ENCODE results near the gene NSUN2.
A peak's percentile ranks its signal among the peaks of the same experiment; 100 is the strongest.

Gene NSUN2

DNA sequence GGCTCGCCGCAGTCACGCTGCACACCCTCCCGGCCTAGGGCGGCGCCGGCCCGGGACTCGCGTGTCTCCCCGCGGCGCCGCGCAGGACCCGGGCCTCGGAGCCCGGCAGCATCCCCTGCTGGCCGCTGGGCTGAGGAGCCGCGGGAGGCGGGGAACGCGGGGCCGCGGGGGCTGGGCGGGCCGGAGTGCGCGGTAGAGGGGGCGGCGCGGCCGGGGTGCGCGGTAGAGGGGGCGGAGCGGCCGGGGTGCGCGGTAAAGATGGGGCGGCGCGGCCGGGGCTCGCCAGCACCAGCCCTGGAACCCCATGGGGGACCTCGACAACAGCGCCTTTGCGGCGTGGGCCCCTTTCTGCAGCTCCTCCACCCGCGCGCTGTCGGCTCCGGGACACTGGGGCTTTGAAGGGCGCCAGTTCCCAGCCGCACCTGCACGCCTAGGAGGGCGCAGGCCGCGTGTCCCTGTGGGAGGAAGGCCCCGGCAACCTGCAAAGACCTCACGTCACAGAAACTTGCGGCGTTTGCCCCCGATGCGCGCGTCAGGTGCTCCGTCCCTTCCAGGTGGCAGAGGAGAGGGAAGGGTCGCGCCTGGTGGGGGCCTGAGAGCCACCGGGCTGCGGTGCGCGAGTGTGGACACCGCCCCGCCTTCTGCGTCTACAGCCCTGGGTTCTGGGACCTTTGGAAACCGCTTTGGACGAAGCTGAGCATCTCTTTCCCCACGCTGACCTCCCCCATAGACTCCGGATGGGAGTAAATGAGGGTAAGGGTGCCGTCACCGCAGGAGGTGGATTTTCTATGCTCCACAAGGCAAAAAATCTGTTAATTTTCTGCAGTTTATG lies 49.6 kb downstream of the NSUN2 start:
- Mint-ChIP-seq H3K4me3 (peak overlapping the region; percentile 56), H3K36me3 (ENCODE audit: low read depth) (no peaks in the 10 kb centered on the region), H3K27me3 (ENCODE audit: low read depth, poor library complexity) (peaks cover 88% of the 10 kb centered on the region), H3K27ac (no peak overlapping the region), H3K4me1 (peaks cover 21% of the 10 kb centered on the region), H3K9me3 (peaks cover 4% of the 10 kb centered on the region)
- TF ChIP-seq, protein P1, sequence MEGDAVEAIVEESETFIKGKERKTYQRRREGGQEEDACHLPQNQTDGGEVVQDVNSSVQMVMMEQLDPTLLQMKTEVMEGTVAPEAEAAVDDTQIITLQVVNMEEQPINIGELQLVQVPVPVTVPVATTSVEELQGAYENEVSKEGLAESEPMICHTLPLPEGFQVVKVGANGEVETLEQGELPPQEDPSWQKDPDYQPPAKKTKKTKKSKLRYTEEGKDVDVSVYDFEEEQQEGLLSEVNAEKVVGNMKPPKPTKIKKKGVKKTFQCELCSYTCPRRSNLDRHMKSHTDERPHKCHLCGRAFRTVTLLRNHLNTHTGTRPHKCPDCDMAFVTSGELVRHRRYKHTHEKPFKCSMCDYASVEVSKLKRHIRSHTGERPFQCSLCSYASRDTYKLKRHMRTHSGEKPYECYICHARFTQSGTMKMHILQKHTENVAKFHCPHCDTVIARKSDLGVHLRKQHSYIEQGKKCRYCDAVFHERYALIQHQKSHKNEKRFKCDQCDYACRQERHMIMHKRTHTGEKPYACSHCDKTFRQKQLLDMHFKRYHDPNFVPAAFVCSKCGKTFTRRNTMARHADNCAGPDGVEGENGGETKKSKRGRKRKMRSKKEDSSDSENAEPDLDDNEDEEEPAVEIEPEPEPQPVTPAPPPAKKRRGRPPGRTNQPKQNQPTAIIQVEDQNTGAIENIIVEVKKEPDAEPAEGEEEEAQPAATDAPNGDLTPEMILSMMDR (IDR thresholded peaks at IDR 0.05) = no peak
- peak; percentile 79 for DNase-seq

DNA sequence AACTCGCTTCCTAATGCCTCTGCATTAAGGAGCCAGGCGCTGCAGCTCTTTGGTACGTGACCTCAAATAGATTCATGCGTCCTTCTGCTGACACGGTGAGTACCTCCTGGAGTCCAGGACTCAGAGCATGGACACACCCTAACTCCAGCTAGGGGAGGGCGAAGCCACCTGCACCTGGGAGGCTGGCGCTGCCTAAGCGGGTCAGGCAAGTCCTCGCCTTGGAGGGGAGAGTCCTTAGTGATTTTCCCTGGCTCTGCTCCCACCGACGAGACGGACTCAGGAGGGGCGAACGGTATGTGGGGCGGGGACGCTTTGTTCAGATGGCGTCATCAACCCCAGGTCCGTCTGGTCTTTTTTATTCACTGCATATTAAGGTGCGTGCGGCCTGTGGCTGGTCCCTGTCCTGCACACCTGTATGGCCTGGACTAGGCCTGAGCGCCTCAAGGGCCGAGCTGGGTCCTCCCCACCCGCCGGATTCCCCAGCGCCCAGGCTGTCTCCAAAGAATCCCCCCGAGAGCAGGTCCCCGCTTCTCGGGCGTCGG lies 50.3 kb downstream of the NSUN2 start:
- Mint-ChIP-seq H3K4me1 (peaks cover 21% of the 10 kb centered on the region), H3K4me3 (peak overlapping the region; percentile 54), H3K9me3 (peaks cover 4% of the 10 kb centered on the region), H3K36me3 (ENCODE audit: low read depth) (no peaks in the 10 kb centered on the region), H3K27ac (no peak overlapping the region), H3K27me3 (ENCODE audit: low read depth, poor library complexity) (peaks cover 86% of the 10 kb centered on the region)
- no peak for DNase-seq
- TF ChIP-seq, protein P1 (IDR thresholded peaks at IDR 0.05) = no peak

DNA sequence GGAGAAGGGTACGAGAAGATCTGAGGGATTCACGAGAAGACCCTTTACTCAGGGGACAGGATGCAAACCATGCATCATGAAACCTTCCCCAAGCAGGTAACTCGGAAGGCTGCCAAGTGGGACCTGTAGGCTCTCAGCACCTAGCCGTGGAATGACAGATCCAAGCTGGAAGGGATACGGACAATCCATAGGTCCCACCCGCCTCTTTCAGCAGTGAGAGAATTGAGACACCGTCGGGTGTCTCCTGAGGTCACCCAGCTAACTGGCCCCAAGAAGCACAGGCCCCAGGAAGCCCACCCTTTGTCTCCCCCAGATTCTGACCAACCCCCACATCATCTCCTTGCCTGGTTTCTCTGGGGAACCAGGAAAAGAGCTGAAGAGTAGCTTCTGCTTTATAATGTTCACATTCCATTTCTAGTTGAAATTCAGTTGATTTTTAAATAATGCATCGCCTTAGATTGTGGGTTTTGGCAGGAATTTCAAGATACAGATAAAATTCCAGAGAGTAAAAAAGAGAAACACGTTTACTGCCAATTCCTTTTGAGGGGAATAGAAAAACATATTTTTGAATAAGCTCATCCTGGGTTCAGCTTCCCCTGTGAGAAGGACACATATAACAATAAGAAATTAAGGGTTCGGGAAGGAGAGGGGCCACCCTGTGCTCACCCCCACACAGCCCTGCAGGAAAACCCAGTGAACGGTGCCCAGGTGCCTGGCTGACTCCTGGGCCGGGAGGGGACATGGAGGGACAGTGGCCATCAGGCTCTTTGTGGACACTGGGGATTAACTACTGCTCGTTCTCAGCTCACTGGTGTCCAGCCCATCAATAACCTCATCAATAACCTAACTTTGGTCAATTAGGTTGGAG lies 51.1 kb downstream of the NSUN2 start:
- TF ChIP-seq, protein P1 (IDR thresholded peaks at IDR 0.05) = no peak
- H3K36me3 Mint-ChIP-seq (ENCODE audit: low read depth) = no peaks in the 10 kb centered on the region
- no peak for DNase-seq
- H3K4me1 Mint-ChIP-seq = peaks cover 21% of the 10 kb centered on the region
- H3K4me3 Mint-ChIP-seq = peak overlapping the region; percentile 54
- peaks cover 4% of the 10 kb centered on the region for H3K9me3 Mint-ChIP-seq
- no peak overlapping the region for H3K27ac Mint-ChIP-seq
- peaks cover 80% of the 10 kb centered on the region for H3K27me3 Mint-ChIP-seq (ENCODE audit: low read depth, poor library complexity)

DNA sequence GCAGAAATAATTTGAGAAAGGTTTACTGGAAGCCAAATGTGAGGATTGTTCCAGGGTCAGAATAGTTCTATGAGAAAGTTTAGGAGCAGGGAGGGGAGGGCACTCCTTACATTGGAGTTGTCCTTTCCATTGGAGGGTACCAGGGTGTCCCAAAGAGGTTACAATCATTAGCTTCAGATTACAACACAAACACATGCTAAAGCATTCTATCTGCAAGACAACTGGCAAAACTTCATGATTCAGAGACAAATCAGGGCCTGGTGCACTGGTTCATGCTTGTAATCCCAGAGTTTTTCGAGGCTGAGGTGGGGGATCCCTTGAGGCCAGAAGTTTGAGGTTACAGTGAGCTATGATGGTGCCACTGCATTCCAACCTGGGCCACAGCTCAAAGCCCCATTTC lies 51.8 kb downstream of the NSUN2 start:
- Mint-ChIP-seq H3K36me3 (ENCODE audit: low read depth) (no peaks in the 10 kb centered on the region), H3K27ac (no peak overlapping the region), H3K4me3 (peak overlapping the region; percentile 33), H3K27me3 (ENCODE audit: low read depth, poor library complexity) (peaks cover 74% of the 10 kb centered on the region), H3K4me1 (peaks cover 21% of the 10 kb centered on the region), H3K9me3 (peaks cover 4% of the 10 kb centered on the region)
- TF ChIP-seq, protein P1 (IDR thresholded peaks at IDR 0.05) = no peak
- no peak for DNase-seq

DNA sequence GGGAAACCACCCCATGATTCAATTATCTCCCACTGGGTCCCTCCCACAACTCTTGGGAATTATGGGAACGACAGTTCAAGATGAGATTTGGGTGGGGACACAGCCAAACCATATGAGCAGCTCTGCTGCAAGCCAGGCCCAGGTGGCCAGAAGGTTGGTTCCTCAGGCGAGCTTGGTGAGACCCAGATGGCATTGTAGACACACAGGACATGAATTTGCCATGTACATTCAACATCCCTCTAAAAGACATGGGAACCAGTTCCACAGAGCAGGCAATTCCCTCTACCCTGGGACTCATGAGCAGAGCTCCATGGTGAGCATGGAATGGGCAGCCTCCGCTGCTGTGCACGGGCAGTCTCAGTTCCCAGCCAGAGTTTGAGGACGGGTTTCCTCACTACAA lies 53.3 kb downstream of the NSUN2 start:
- Mint-ChIP-seq H3K4me1 (peaks cover 21% of the 10 kb centered on the region), H3K9me3 (peaks cover 4% of the 10 kb centered on the region), H3K36me3 (ENCODE audit: low read depth) (no peaks in the 10 kb centered on the region), H3K4me3 (no peak overlapping the region), H3K27me3 (ENCODE audit: low read depth, poor library complexity) (peaks cover 63% of the 10 kb centered on the region), H3K27ac (no peak overlapping the region)
- TF ChIP-seq, protein P1 (IDR thresholded peaks at IDR 0.05) = no peak
- no peak for DNase-seq

Measured in nephron progenitor cell (in vitro differentiated cells).